OCI-LY1 (cell line): ENCODE measurements around the gene ANKFN1.

Experiments
- H2AFZ ChIP-seq: fragments of 200-600 bp; sonication (generic), shearing (Covaris generic); 2 replicates; pipeline ENCODE4 v1.6.0; 2014; ENCODE audit warnings: antibody characterized with exemption, mild to moderate bottlenecking, low read length
- H3F3A ChIP-seq: fragments of 200-600 bp; sonication (generic), shearing (Covaris generic); 2 replicates; pipeline ENCODE4 v1.6.0; 2014; ENCODE audit warnings: mild to moderate bottlenecking, antibody characterized with exemption, low read length, moderate library complexity; ENCODE audit not compliant: insufficient read depth
- H3K27ac ChIP-seq: fragments of 200-600 bp; sonication (generic); 2 replicates; pipeline ENCODE4 v1.5.1; 2014; ENCODE audit warnings: low read length, mixed run types, mild to moderate bottlenecking, low read depth; ENCODE audit not compliant: poor library complexity, severe bottlenecking
- H3K27me3 ChIP-seq: fragments of 200-600 bp; sonication (generic); 2 replicates; pipeline ENCODE4 v1.6.0; 2014; ENCODE audit warnings: antibody characterized with exemption, mild to moderate bottlenecking, low read length, moderate library complexity; ENCODE audit not compliant: insufficient read depth
- H3K36me3 ChIP-seq: fragments of 200-600 bp; sonication (generic); 2 replicates; pipeline ENCODE4 v1.6.1; 2014; ENCODE audit warnings: mild to moderate bottlenecking, antibody characterized with exemption, low read length, moderate library complexity, mixed read lengths; ENCODE audit not compliant: insufficient read depth
- H3K4me1 ChIP-seq: fragments of 200-600 bp; sonication (generic); 2 replicates; pipeline ENCODE4 v1.5.1; 2014; ENCODE audit warnings: mild to moderate bottlenecking, low read length, moderate library complexity; ENCODE audit not compliant: insufficient read depth, severe bottlenecking
- H3K4me2 ChIP-seq: fragments of 200-600 bp; sonication (generic), shearing (Covaris generic); 2 replicates; pipeline ENCODE4 v1.6.1; 2014; ENCODE audit warnings: low read length
- H3K4me3 ChIP-seq: fragments of 200-600 bp; sonication (generic); 2 replicates; pipeline ENCODE4 v1.5.1; 2014; ENCODE audit warnings: low read length, low read depth, mild to moderate bottlenecking, mixed read lengths; ENCODE audit not compliant: poor library complexity, severe bottlenecking
- H3K79me2 ChIP-seq: fragments of 200-600 bp; shearing (Covaris generic); 2 replicates; pipeline ENCODE4 v1.6.1; 2016; ENCODE audit warnings: mixed run types, low read length, mixed read lengths; ENCODE audit not compliant: insufficient read depth
- H3K9ac ChIP-seq: fragments of 200-600 bp; sonication (generic), shearing (Covaris generic); 2 replicates; pipeline ENCODE4 v1.6.1; 2014; ENCODE audit warnings: mild to moderate bottlenecking, low read length, mixed read lengths
- H3K9me2 ChIP-seq: fragments of 200-600 bp; sonication (generic), shearing (Covaris generic); 2 replicates; pipeline ENCODE4 v1.6.1; 2014; ENCODE audit warnings: low read depth, mild to moderate bottlenecking, low read length, mixed read lengths
- H3K9me3 ChIP-seq: fragments of 200-600 bp; shearing (Covaris generic); 2 replicates; pipeline ENCODE4 v1.6.1; 2014; ENCODE audit warnings: low read length, mixed read lengths
- H4K20me1 ChIP-seq: fragments of 200-600 bp; sonication (generic), shearing (Covaris generic); 2 replicates; pipeline ENCODE4 v1.6.0; 2016; ENCODE audit warnings: mild to moderate bottlenecking, low read length; ENCODE audit not compliant: insufficient read depth
- EZH2 ChIP-seq: fragments of 200-600 bp; sonication (generic), shearing (Covaris generic); IDR thresholded peaks from 2 replicates; pipeline ENCODE4 v1.8.0; 2017; ENCODE audit warnings: borderline replicate concordance, mixed run types, mild to moderate bottlenecking, antibody characterized with exemption, low read length, moderate library complexity, mixed read lengths
- TF ChIP-seq, protein P1 (sequence below): fragments of 200-600 bp; sonication (generic), shearing (Covaris generic); IDR thresholded peaks from 2 replicates; pipeline ENCODE4 v1.5.1; 2017; ENCODE audit warnings: mild to moderate bottlenecking, antibody characterized with exemption, low read length, moderate library complexity, mixed read lengths

ANKFN1 gene

GRCh38 chr17:56158344-56158743 lies 5.1 kb downstream of the ANKFN1 start:
- Histone ChIP-seq H3K9ac (no peak overlapping the region), H3K4me2 (no peak overlapping the region), H3K27me3 (no peaks in the 10 kb centered on the region), H3F3A (no peaks in the 10 kb centered on the region), H3K4me1 (no peaks in the 10 kb centered on the region), H3K9me3 (no peaks in the 10 kb centered on the region), H3K4me3 (no peak overlapping the region), H3K36me3 (no peaks in the 10 kb centered on the region), H2AFZ (no peak overlapping the region), H3K79me2 (no peaks in the 10 kb centered on the region), H3K9me2 (no peaks in the 10 kb centered on the region), H3K27ac (no peak overlapping the region), H4K20me1 (no peaks in the 10 kb centered on the region)
- TF ChIP-seq, protein P1, sequence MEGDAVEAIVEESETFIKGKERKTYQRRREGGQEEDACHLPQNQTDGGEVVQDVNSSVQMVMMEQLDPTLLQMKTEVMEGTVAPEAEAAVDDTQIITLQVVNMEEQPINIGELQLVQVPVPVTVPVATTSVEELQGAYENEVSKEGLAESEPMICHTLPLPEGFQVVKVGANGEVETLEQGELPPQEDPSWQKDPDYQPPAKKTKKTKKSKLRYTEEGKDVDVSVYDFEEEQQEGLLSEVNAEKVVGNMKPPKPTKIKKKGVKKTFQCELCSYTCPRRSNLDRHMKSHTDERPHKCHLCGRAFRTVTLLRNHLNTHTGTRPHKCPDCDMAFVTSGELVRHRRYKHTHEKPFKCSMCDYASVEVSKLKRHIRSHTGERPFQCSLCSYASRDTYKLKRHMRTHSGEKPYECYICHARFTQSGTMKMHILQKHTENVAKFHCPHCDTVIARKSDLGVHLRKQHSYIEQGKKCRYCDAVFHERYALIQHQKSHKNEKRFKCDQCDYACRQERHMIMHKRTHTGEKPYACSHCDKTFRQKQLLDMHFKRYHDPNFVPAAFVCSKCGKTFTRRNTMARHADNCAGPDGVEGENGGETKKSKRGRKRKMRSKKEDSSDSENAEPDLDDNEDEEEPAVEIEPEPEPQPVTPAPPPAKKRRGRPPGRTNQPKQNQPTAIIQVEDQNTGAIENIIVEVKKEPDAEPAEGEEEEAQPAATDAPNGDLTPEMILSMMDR, result no peak
- TF ChIP-seq EZH2, result no peak

DNA sequence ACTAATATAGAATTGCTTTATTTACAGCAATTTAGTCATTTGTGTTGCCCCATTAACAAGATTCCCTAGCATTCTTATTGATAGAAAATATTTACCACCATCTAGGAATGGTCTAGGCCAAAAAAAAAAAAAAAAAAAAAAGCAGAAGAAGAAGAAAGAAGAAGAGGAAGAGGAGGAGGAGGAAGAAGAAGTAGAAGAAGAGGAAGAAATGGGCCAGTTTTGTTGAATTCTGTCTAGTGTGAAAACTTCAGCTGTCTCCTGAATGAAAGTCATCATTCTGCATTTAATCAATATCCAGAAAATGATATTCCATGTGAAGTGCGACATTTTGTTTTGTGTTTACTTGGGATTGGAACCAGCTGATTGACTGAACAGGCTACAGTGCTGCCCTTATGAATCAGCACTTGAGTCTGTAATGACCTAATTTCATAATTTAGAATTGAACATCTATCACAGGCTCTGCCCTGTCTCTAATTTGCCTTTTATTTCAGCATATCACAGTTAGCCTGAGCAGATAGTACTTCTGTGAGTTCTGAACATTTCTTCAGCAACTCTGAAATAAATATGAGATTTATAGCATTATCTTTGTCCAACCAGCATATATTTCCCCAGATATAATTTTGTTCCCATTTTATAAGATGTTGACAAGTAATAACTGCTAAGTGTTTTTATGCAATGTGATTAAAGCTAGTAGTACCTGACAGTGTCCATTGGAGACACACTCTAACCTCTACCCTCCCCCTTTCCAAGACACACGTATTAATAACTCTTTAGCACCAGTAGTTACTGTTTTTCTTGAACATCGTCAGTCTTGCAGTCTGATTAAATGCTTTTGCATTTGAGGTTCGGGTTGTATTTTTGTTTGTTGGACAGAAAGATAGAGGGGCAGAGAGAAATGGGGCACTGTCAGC lies 5.9 kb downstream of the ANKFN1 start:
- H3F3A ChIP-seq, result no peaks in the 10 kb centered on the region
- no peak overlapping the region for H2AFZ ChIP-seq
- H3K9me2 ChIP-seq, result no peaks in the 10 kb centered on the region
- H3K36me3 ChIP-seq, result no peaks in the 10 kb centered on the region
- no peak overlapping the region for H3K4me3 ChIP-seq
- no peak for TF ChIP-seq EZH2
- TF ChIP-seq, protein P1, result no peak
- no peak overlapping the region for H3K27ac ChIP-seq
- H3K9ac ChIP-seq, result no peak overlapping the region
- H3K9me3 ChIP-seq, result no peaks in the 10 kb centered on the region
- no peaks in the 10 kb centered on the region for H4K20me1 ChIP-seq
- no peaks in the 10 kb centered on the region for H3K79me2 ChIP-seq
- H3K27me3 ChIP-seq, result no peaks in the 10 kb centered on the region
- H3K4me1 ChIP-seq, result no peaks in the 10 kb centered on the region
- H3K4me2 ChIP-seq, result no peak overlapping the region

GRCh38 chr17:56159826-56160380 lies 6.6 kb downstream of the ANKFN1 start:
- H3K9me3 ChIP-seq, result no peaks in the 10 kb centered on the region
- no peak overlapping the region for H3K27ac ChIP-seq
- H3K27me3 ChIP-seq, result no peaks in the 10 kb centered on the region
- no peak overlapping the region for H2AFZ ChIP-seq
- no peak overlapping the region for H3K4me2 ChIP-seq
- H4K20me1 ChIP-seq, result no peaks in the 10 kb centered on the region
- H3K4me1 ChIP-seq, result no peaks in the 10 kb centered on the region
- TF ChIP-seq, protein P1, result no peak
- TF ChIP-seq EZH2, result no peak
- no peaks in the 10 kb centered on the region for H3F3A ChIP-seq
- H3K4me3 ChIP-seq, result no peak overlapping the region
- no peaks in the 10 kb centered on the region for H3K36me3 ChIP-seq
- no peaks in the 10 kb centered on the region for H3K9me2 ChIP-seq
- H3K9ac ChIP-seq, result no peak overlapping the region
- no peaks in the 10 kb centered on the region for H3K79me2 ChIP-seq
